Gastroesophageal sphincter (tissue), 3 donors: ENCODE data around the gene AK8.

Experiments used
- POLR2A ChIP-seq, 2 donors: fragments of 450-650 bp; IDR thresholded peaks; one replicate each; pipeline ENCODE4 v1.6.1; 2017; ENCODE audit warnings: antibody characterized with exemption in 2 of 2, mild to moderate bottlenecking in 2 of 2, moderate library complexity in 1 of 2
- POLR2AphosphoS5 ChIP-seq: sonication (generic); formaldehyde crosslinking; IDR thresholded peaks from one replicate; pipeline ENCODE4 v1.6.1; 2017; ENCODE audit warnings: antibody characterized with exemption
- TF ChIP-seq, protein P1 (sequence below), 4 experiments: fragments of 200-600 bp in 2 of 4; fragments of 450-650 bp in 2 of 4; sonication (generic) in 1 of 4; IDR thresholded peaks; one replicate each; pipeline ENCODE4 v1.5.1; 2017 to 2019; ENCODE audit warnings: antibody characterized with exemption in 4 of 4, mild to moderate bottlenecking in 2 of 4, moderate library complexity in 2 of 4

GRCh38 chr9:132754236-132754635 lies 123.8 kb downstream of the AK8 start:
- TF ChIP-seq, protein P1, sequence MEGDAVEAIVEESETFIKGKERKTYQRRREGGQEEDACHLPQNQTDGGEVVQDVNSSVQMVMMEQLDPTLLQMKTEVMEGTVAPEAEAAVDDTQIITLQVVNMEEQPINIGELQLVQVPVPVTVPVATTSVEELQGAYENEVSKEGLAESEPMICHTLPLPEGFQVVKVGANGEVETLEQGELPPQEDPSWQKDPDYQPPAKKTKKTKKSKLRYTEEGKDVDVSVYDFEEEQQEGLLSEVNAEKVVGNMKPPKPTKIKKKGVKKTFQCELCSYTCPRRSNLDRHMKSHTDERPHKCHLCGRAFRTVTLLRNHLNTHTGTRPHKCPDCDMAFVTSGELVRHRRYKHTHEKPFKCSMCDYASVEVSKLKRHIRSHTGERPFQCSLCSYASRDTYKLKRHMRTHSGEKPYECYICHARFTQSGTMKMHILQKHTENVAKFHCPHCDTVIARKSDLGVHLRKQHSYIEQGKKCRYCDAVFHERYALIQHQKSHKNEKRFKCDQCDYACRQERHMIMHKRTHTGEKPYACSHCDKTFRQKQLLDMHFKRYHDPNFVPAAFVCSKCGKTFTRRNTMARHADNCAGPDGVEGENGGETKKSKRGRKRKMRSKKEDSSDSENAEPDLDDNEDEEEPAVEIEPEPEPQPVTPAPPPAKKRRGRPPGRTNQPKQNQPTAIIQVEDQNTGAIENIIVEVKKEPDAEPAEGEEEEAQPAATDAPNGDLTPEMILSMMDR (IDR thresholded peaks at IDR 0.05) = no peak
- no peak for TF ChIP-seq POLR2A (IDR thresholded peaks at IDR 0.05)
- no peak for TF ChIP-seq POLR2AphosphoS5
